ENCODE data around the gene TGFB1. TPM values are rescaled to one million over a fixed set of nuclear protein-coding genes. Genes with fewer than 3 reads are reported as not detected.

TGFB1 gene
- total RNA-seq, 1 experiment from 2014 or later, result 30.1 TPM

DNA sequence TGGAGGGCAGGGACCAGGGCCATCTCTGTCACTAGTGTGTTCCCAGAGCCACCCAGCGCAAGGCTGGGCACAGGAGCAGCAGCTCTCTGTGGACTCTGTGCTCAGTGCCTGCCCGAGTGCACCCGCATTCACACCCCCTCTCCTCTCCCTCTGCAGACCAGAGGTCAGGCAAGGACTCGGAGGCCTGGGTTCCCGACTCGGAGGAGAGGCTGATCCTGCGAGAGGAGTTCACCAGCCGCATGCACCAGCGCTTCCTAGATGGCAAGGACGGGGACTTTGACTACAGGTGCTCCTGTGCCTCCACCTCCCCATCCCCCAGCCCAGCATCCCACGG, 33.6 kb downstream of the TGFB1 start:
- H4K20me1 ChIP-seq (ENCODE audit: control insufficient read depth, insufficient read depth, insufficient read length), result no peaks in the 10 kb centered on the region
- H2AK5ac ChIP-seq (ENCODE audit: insufficient read length, low read length), result no peak overlapping the region
- no peaks in the 10 kb centered on the region for H3K79me1 ChIP-seq (ENCODE audit: insufficient read depth, low read depth, low read length, poor library complexity, severe bottlenecking)
- H3K56ac ChIP-seq (ENCODE audit: insufficient read length, low read depth, low read length), result no peak overlapping the region
- no peak overlapping the region for H3K23ac ChIP-seq (ENCODE audit: insufficient read length, low read depth, low read length)
- TF ChIP-seq, protein P1, sequence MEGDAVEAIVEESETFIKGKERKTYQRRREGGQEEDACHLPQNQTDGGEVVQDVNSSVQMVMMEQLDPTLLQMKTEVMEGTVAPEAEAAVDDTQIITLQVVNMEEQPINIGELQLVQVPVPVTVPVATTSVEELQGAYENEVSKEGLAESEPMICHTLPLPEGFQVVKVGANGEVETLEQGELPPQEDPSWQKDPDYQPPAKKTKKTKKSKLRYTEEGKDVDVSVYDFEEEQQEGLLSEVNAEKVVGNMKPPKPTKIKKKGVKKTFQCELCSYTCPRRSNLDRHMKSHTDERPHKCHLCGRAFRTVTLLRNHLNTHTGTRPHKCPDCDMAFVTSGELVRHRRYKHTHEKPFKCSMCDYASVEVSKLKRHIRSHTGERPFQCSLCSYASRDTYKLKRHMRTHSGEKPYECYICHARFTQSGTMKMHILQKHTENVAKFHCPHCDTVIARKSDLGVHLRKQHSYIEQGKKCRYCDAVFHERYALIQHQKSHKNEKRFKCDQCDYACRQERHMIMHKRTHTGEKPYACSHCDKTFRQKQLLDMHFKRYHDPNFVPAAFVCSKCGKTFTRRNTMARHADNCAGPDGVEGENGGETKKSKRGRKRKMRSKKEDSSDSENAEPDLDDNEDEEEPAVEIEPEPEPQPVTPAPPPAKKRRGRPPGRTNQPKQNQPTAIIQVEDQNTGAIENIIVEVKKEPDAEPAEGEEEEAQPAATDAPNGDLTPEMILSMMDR (conservative IDR thresholded peaks at IDR 0.05), result no peak
- H2BK120ac ChIP-seq (ENCODE audit: low read depth, low read length, poor library complexity, severe bottlenecking), result no peak overlapping the region
- no peak overlapping the region for H4K8ac ChIP-seq (replicated peaks; ENCODE audit: insufficient read length, low read depth, low read length)
- H3K18ac ChIP-seq (ENCODE audit: insufficient read length, low read depth, low read length), result no peak overlapping the region
- H4K5ac ChIP-seq (ENCODE audit: insufficient read length, low read depth, low read length), result no peak overlapping the region
- no peak overlapping the region for H2AFZ ChIP-seq (ENCODE audit: low read length)
- Mint-ChIP-seq H3K27me3 (ENCODE audit: low read depth) (peaks cover 1% of the 10 kb centered on the region; the same call in 1 of the 2 replicates), H3K27ac (peak overlapping the region in 1 of 3 experiments; percentile 89; a peak in 3 of 7 replicates), H3K4me1 (peaks cover 28 to 31% of the 10 kb centered on the region in 2 experiments), H3K36me3 (ENCODE audit: insufficient read depth in 1 of 3, low read depth in 3 of 3) (peaks cover 25 to 65% (median 56%) of the 10 kb centered on the region in 3 experiments), H3K9me3 (no peaks in the 10 kb centered on the region; a peak in 1 of 5 replicates), H3K4me3 (no peak overlapping the region)
- no peak overlapping the region for H2BK20ac ChIP-seq (ENCODE audit: low read depth, low read length, poor library complexity, severe bottlenecking)
- H3K4ac ChIP-seq (ENCODE audit: low read depth, low read length), result no peak overlapping the region
- H3K27me3 ChIP-seq (ENCODE audit: insufficient read depth, low read length), result no peaks in the 10 kb centered on the region
- no peak overlapping the region for H2BK15ac ChIP-seq (ENCODE audit: low read depth, low read length)
- no peak overlapping the region for H3K4me2 ChIP-seq (ENCODE audit: insufficient read depth, insufficient read length, low read length)
- WGBS (ENCODE audit: extremely low coverage, insufficient read length, low lambda C conversion rate), result no CpG with 5 or more reads among the region's 11 CpGs
- no peak overlapping the region for H2BK12ac ChIP-seq (ENCODE audit: insufficient read length, low read depth, low read length)
- H3K23me2 ChIP-seq (ENCODE audit: insufficient read length, low read depth, low read length, poor library complexity, severe bottlenecking), result peaks cover 5% of the 10 kb centered on the region
- H3K79me2 ChIP-seq (ENCODE audit: insufficient read depth, low read length), result no peaks in the 10 kb centered on the region
- H2BK5ac ChIP-seq (ENCODE audit: insufficient read length, low read length), result no peak overlapping the region
- no peak overlapping the region for H3T11ph ChIP-seq (ENCODE audit: low read length)
- H3K27ac ChIP-seq (ENCODE audit: insufficient read length, low read depth, low read length), result no peak overlapping the region
- no peaks in the 10 kb centered on the region for H3K9me3 ChIP-seq (ENCODE audit: control insufficient read depth, low read depth, low read length)
- H3K14ac ChIP-seq (ENCODE audit: insufficient read depth, low read length), result no peak overlapping the region
- no peak for DNase-seq
- H3K4me1 ChIP-seq (ENCODE audit: insufficient read depth, low read length), result peaks cover 5% of the 10 kb centered on the region; the same call in 1 of the 2 replicates
- H4K91ac ChIP-seq (ENCODE audit: insufficient read length, low read depth, low read length), result no peak overlapping the region
- H3K9ac ChIP-seq (ENCODE audit: extremely low read depth, insufficient read length, low read length), result no peak overlapping the region

Measured in H9 (cell line).